ENCODE results near the gene EIF4E2. TPM values are rescaled to one million over a fixed set of nuclear protein-coding genes. Genes with fewer than 3 reads are reported as not detected.

The EIF4E2 gene
- total and polyA plus RNA-seq, 2 experiments from 2014 or later, result 53.2 to 85.5 TPM

GRCh38 chr2:232516551-232516950 lies 33.9 kb upstream of the EIF4E2 start:
- Histone ChIP-seq H3K36me3 (no peaks in the 10 kb centered on the region), H3K27ac (no peak overlapping the region), H3K27me3 (peaks cover 38% of the 10 kb centered on the region), H3K9me3 (ENCODE audit: low read depth) (no peaks in the 10 kb centered on the region), H3K4me1 (ENCODE audit: low read depth) (no peaks in the 10 kb centered on the region), H3K4me3 (no peak overlapping the region)
- no peak for TF ChIP-seq CTCF (IDR thresholded peaks at IDR 0.05; ENCODE audit: low read depth, low read length)
- no peak for DNase-seq (ENCODE audit: low read depth in 1 of 2, low spot score in 1 of 2)

- H3K4me1 ChIP-seq (ENCODE audit: low read depth), result no peaks in the 10 kb centered on the region
- H3K9me3 ChIP-seq (ENCODE audit: low read depth), result no peaks in the 10 kb centered on the region
- TF ChIP-seq CTCF (IDR thresholded peaks at IDR 0.05; ENCODE audit: low read depth, low read length), result no peak
- H3K36me3 ChIP-seq, result no peaks in the 10 kb centered on the region
- H3K4me3 ChIP-seq, result no peak overlapping the region
- no peak overlapping the region for H3K27ac ChIP-seq
- DNase-seq (ENCODE audit: low read depth in 1 of 2, low spot score in 1 of 2), result no peak
- H3K27me3 ChIP-seq, result peaks cover 61% of the 10 kb centered on the region
These were observed 31.6 kb upstream of the EIF4E2 start for GRCh38 chr2:232518844-232519243.

- H3K36me3 ChIP-seq, result no peaks in the 10 kb centered on the region
- no peaks in the 10 kb centered on the region for H3K4me1 ChIP-seq (ENCODE audit: low read depth)
- DNase-seq (ENCODE audit: low read depth in 1 of 2, low spot score in 1 of 2), result no peak
- TF ChIP-seq CTCF (IDR thresholded peaks at IDR 0.05; ENCODE audit: low read depth, low read length), result no peak
- H3K9me3 ChIP-seq (ENCODE audit: low read depth), result no peaks in the 10 kb centered on the region
- no peak within 1 kb of the TSS for H3K4me3 ChIP-seq
- H3K27me3 ChIP-seq, result peaks cover 61% of the 10 kb centered on the region
- no peak within 1 kb of the TSS for H3K27ac ChIP-seq
These were observed 30.7 kb upstream of the EIF4E2 start, which contains the start of gene PRSS56 for GRCh38 chr2:232519581-232520438. TSS of gene PRSS56 (plus strand) at chr2:232520388. CDS start at chr2:232520599, 211 bp downstream.

GRCh38 chr2:232520489-232520888 lies 30.0 kb upstream of the EIF4E2 start:
- no peak for TF ChIP-seq CTCF (IDR thresholded peaks at IDR 0.05; ENCODE audit: low read depth, low read length)
- H3K9me3 ChIP-seq (ENCODE audit: low read depth), result no peaks in the 10 kb centered on the region
- no peak overlapping the region for H3K27ac ChIP-seq
- DNase-seq (ENCODE audit: low read depth in 1 of 2, low spot score in 1 of 2), result no peak
- H3K36me3 ChIP-seq, result no peaks in the 10 kb centered on the region
- H3K27me3 ChIP-seq, result peaks cover 61% of the 10 kb centered on the region
- H3K4me1 ChIP-seq (ENCODE audit: low read depth), result peaks cover under 1% of the 10 kb centered on the region
- H3K4me3 ChIP-seq, result no peak overlapping the region

GRCh38 chr2:232521098-232521497 lies 29.4 kb upstream of the EIF4E2 start:
- no peak for DNase-seq (ENCODE audit: low read depth in 1 of 2, low spot score in 1 of 2)
- Histone ChIP-seq H3K27me3 (peaks cover 61% of the 10 kb centered on the region), H3K9me3 (ENCODE audit: low read depth) (no peaks in the 10 kb centered on the region), H3K36me3 (no peaks in the 10 kb centered on the region), H3K27ac (no peak overlapping the region), H3K4me1 (ENCODE audit: low read depth) (peaks cover 2% of the 10 kb centered on the region), H3K4me3 (no peak overlapping the region)
- TF ChIP-seq CTCF (IDR thresholded peaks at IDR 0.05; ENCODE audit: low read depth, low read length), result no peak

All from cardiac muscle cell (in vitro differentiated cells and primary cell).